ENCODE data around the gene OTUD7B.

GRCh38 chr1:149899460-149900284 lies 110.9 kb downstream of the OTUD7B start, which contains the start of gene BOLA1:
- TF ChIP-seq, protein P1, sequence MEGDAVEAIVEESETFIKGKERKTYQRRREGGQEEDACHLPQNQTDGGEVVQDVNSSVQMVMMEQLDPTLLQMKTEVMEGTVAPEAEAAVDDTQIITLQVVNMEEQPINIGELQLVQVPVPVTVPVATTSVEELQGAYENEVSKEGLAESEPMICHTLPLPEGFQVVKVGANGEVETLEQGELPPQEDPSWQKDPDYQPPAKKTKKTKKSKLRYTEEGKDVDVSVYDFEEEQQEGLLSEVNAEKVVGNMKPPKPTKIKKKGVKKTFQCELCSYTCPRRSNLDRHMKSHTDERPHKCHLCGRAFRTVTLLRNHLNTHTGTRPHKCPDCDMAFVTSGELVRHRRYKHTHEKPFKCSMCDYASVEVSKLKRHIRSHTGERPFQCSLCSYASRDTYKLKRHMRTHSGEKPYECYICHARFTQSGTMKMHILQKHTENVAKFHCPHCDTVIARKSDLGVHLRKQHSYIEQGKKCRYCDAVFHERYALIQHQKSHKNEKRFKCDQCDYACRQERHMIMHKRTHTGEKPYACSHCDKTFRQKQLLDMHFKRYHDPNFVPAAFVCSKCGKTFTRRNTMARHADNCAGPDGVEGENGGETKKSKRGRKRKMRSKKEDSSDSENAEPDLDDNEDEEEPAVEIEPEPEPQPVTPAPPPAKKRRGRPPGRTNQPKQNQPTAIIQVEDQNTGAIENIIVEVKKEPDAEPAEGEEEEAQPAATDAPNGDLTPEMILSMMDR (IDR thresholded peaks at IDR 0.05) = no peak
- TF ChIP-seq POLR2A (IDR thresholded peaks at IDR 0.05) = peak; percentile 83 to 92
